Stomach smooth muscle (tissue), 2 donors: Measurements from ENCODE around the gene NR4A1.
A peak's percentile ranks its signal among the peaks of the same experiment; 100 is the strongest.

Experiments
- H3K27ac ChIP-seq: one replicate; pipeline ENCODE4 v1.7.0; 2013; ENCODE audit warnings: mild to moderate bottlenecking, low read length, inconsistent platforms
- H3K27me3 ChIP-seq, 2 donors: one replicate each; pipeline ENCODE4 v1.7.0; 2013; ENCODE audit warnings: low read length in 2 of 2; ENCODE audit not compliant: insufficient read depth in 2 of 2, control insufficient read depth in 1 of 2
- H3K36me3 ChIP-seq, 2 donors: one replicate each; pipeline ENCODE4 v1.7.0; 2013; ENCODE audit warnings: low read length in 2 of 2; ENCODE audit not compliant: control insufficient read depth in 2 of 2, insufficient read depth in 2 of 2
- H3K4me1 ChIP-seq: one replicate; pipeline ENCODE4 v1.7.0; 2013; ENCODE audit warnings: low read length; ENCODE audit not compliant: control insufficient read depth, insufficient read depth
- H3K4me3 ChIP-seq, 2 donors: one replicate each; pipeline ENCODE4 v1.7.0; 2013; ENCODE audit warnings: low read length in 2 of 2
- H3K9ac ChIP-seq, 2 donors: one replicate each; pipeline ENCODE4 v1.7.0; 2013; ENCODE audit warnings: low read length in 2 of 2, mild to moderate bottlenecking in 1 of 2
- H3K9me3 ChIP-seq, 2 donors: one replicate each; pipeline ENCODE4 v1.7.0; 2013; ENCODE audit warnings: low read length in 2 of 2; ENCODE audit not compliant: control insufficient read depth in 2 of 2
- donor health status: healthy.
- donor health status: Pancreatic carcinoma.

Gene NR4A1

GRCh38 chr12:52073531-52074381 lies 22.5 kb downstream of the NR4A1 start:
- H3K9me3 ChIP-seq, result no peaks in the 10 kb centered on the region
- peaks cover 39 to 47% of the 10 kb centered on the region in 2 donors for H3K36me3 ChIP-seq
- H3K4me3 ChIP-seq, result no peak overlapping the region
- H3K27ac ChIP-seq, result no peak overlapping the region
- no peak overlapping the region for H3K9ac ChIP-seq
- H3K27me3 ChIP-seq, result no peaks in the 10 kb centered on the region
- peaks cover 22% of the 10 kb centered on the region for H3K4me1 ChIP-seq

GRCh38 chr12:52074971-52075724 lies 23.9 kb downstream of the NR4A1 start:
- H3K27ac ChIP-seq, result no peak overlapping the region
- H3K27me3 ChIP-seq, result no peaks in the 10 kb centered on the region
- peak overlapping the region in 1 of 2 donors; percentile 21 for H3K9ac ChIP-seq
- no peaks in the 10 kb centered on the region for H3K9me3 ChIP-seq
- peaks cover 40 to 47% of the 10 kb centered on the region in 2 donors for H3K36me3 ChIP-seq
- H3K4me3 ChIP-seq, result no peak overlapping the region
- H3K4me1 ChIP-seq, result peaks cover 14% of the 10 kb centered on the region

GRCh38 chr12:52076811-52077210 lies 25.6 kb downstream of the NR4A1 start:
- no peak overlapping the region for H3K4me3 ChIP-seq
- peaks cover 10% of the 10 kb centered on the region for H3K4me1 ChIP-seq
- no peak overlapping the region for H3K9ac ChIP-seq
- H3K27me3 ChIP-seq, result no peaks in the 10 kb centered on the region
- H3K9me3 ChIP-seq, result no peaks in the 10 kb centered on the region
- no peak overlapping the region for H3K27ac ChIP-seq
- peaks cover 40 to 47% of the 10 kb centered on the region in 2 donors for H3K36me3 ChIP-seq

GRCh38 chr12:52078276-52078675 lies 27.0 kb downstream of the NR4A1 start:
- peaks cover 17% of the 10 kb centered on the region for H3K4me1 ChIP-seq
- no peak overlapping the region for H3K9ac ChIP-seq
- no peaks in the 10 kb centered on the region for H3K27me3 ChIP-seq
- H3K27ac ChIP-seq, result no peak overlapping the region
- H3K9me3 ChIP-seq, result no peaks in the 10 kb centered on the region
- no peak overlapping the region for H3K4me3 ChIP-seq
- H3K36me3 ChIP-seq, result peaks cover 36 to 42% of the 10 kb centered on the region in 2 donors

GRCh38 chr12:52079576-52080402 lies 28.5 kb downstream of the NR4A1 start, which contains the start of gene SMIM41:
Gene SMIM41 (plus strand): TSS chr12:52079704. CDS start chr12:52079780, 76 bp downstream.
- Histone ChIP-seq H3K27ac (no peak within 1 kb of the TSS), H3K36me3 (peaks cover 27 to 32% of the 10 kb centered on the region in 2 donors), H3K4me3 (peak within 1 kb of the TSS in 1 of 2 donors; percentile 44), H3K9me3 (no peaks in the 10 kb centered on the region), H3K9ac (no peak within 1 kb of the TSS), H3K4me1 (peaks cover 18% of the 10 kb centered on the region), H3K27me3 (no peaks in the 10 kb centered on the region)

- peaks cover 18% of the 10 kb centered on the region for H3K4me1 ChIP-seq
- peaks cover 0 to under 1% of the 10 kb centered on the region in 2 donors for H3K27me3 ChIP-seq
- no peak overlapping the region for H3K9ac ChIP-seq
- no peaks in the 10 kb centered on the region for H3K9me3 ChIP-seq
- H3K4me3 ChIP-seq, result peak overlapping the region in 1 of 2 donors; percentile 29
- H3K27ac ChIP-seq, result no peak overlapping the region
- peaks cover 19 to 25% of the 10 kb centered on the region in 2 donors for H3K36me3 ChIP-seq
Observed at GRCh38 chr12:52080403-52081251, 29.4 kb downstream of the NR4A1 start.

GRCh38 chr12:52081263-52081733 lies 30.1 kb downstream of the NR4A1 start:
- Histone ChIP-seq H3K27me3 (peaks cover 0 to 4% of the 10 kb centered on the region in 2 donors), H3K9me3 (no peaks in the 10 kb centered on the region), H3K9ac (no peak overlapping the region), H3K4me3 (no peak overlapping the region), H3K4me1 (peaks cover 18% of the 10 kb centered on the region), H3K27ac (peak overlapping the region; percentile 24), H3K36me3 (peaks cover 18 to 22% of the 10 kb centered on the region in 2 donors)

- H3K4me1 ChIP-seq, result peaks cover 18% of the 10 kb centered on the region
- peak overlapping the region; percentile 24 for H3K27ac ChIP-seq
- H3K27me3 ChIP-seq, result peaks cover 0 to 4% of the 10 kb centered on the region in 2 donors
- H3K4me3 ChIP-seq, result no peak overlapping the region
- H3K9ac ChIP-seq, result no peak overlapping the region
- H3K36me3 ChIP-seq, result peaks cover 11 to 13% of the 10 kb centered on the region in 2 donors
- H3K9me3 ChIP-seq, result no peaks in the 10 kb centered on the region
Observed at GRCh38 chr12:52082026-52082668, 30.9 kb downstream of the NR4A1 start.

- no peak overlapping the region for H3K4me3 ChIP-seq
- peaks cover 0 to 5% of the 10 kb centered on the region in 2 donors for H3K27me3 ChIP-seq
- no peaks in the 10 kb centered on the region for H3K9me3 ChIP-seq
- no peak overlapping the region for H3K9ac ChIP-seq
- H3K27ac ChIP-seq, result no peak overlapping the region
- H3K4me1 ChIP-seq, result peaks cover 18% of the 10 kb centered on the region
- H3K36me3 ChIP-seq, result peaks cover 9 to 11% of the 10 kb centered on the region in 2 donors
Observed at GRCh38 chr12:52082669-52082987, 31.4 kb downstream of the NR4A1 start.
